RWPE1 (cell line): ENCODE data around the gene PPP1R12C.

Source experiments
- CTCF ChIA-PET: fragments of 350-600 bp; sonication (Branson Sonifier 250); formaldehyde crosslinking; extraction: SDS; loops from one replicate; lab custom pipeline; 2021; lab: Yijun Ruan, JAX
- POLR2A ChIA-PET: fragments of 400-600 bp; formaldehyde crosslinking; extraction: SDS; loops from one replicate; lab custom pipeline; 2020; ENCODE audit warnings: antibody characterized with exemption; ENCODE audit not compliant: low non-redundant PET; lab: Yijun Ruan, JAX
- DNase-seq: peaks from one replicate; pipeline ENCODE4 v3.0.0; 2012; ENCODE audit warnings: low spot score
- H3K27ac ChIP-seq: fragments of 450-650 bp; 2 replicates; pipeline ENCODE4 v1.5.1; 2017
- TF ChIP-seq, protein P1 (sequence below): fragments of 450-650 bp; conservative IDR thresholded peaks from 2 replicates; pipeline ENCODE4 v1.5.1; 2017; ENCODE audit warnings: low read depth, mild to moderate bottlenecking

Gene PPP1R12C

DNA sequence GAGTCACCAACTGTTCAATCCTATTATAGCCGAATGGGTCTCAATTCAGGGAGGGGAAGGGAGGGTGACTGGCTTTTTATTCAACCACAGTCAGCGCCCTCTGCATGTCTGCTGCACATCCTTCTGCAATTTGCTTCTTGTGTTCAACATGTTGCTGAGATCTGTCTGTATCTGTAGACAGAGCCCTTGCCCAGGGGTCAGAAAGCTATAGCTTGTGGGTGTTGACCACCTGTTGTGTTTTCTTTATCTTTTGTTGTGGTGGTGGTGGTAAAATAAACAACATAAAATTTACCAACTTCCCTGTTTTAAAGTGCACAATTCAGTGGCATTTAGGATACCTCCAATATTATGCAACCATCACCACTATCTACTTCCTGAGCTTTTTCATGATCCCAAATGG, 12.2 kb downstream of the PPP1R12C start:
- TF ChIP-seq, protein P1, sequence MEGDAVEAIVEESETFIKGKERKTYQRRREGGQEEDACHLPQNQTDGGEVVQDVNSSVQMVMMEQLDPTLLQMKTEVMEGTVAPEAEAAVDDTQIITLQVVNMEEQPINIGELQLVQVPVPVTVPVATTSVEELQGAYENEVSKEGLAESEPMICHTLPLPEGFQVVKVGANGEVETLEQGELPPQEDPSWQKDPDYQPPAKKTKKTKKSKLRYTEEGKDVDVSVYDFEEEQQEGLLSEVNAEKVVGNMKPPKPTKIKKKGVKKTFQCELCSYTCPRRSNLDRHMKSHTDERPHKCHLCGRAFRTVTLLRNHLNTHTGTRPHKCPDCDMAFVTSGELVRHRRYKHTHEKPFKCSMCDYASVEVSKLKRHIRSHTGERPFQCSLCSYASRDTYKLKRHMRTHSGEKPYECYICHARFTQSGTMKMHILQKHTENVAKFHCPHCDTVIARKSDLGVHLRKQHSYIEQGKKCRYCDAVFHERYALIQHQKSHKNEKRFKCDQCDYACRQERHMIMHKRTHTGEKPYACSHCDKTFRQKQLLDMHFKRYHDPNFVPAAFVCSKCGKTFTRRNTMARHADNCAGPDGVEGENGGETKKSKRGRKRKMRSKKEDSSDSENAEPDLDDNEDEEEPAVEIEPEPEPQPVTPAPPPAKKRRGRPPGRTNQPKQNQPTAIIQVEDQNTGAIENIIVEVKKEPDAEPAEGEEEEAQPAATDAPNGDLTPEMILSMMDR = no peak
- ChIA-PET CTCF (no interaction called here), POLR2A (no interaction called here)
- H3K27ac ChIP-seq = no peak overlapping the region
- no peak for DNase-seq

DNA sequence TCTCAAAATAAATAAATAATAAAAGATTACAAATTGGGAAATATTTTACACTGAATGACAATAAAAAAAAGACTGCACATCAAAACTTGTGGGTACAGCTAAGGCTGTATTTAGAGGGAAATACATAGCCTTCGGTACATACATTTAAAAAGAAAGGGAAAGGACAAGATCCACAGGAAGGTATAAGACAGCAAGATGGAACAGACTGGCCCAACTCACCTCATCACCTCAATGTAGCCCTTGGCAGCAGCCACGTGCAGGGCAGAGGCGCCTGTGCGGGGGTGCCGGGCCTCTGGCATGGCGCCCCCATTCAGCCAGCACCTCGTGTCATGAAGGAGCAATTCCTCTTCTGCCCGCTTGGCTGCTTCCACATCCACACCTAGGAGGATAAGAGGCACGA, 14.2 kb downstream of the PPP1R12C start:
- TF ChIP-seq, protein P1 = no peak
- no peak overlapping the region for H3K27ac ChIP-seq
- CTCF ChIA-PET = no interaction called here
- no peak for DNase-seq
- POLR2A ChIA-PET = no interaction called here

DNA sequence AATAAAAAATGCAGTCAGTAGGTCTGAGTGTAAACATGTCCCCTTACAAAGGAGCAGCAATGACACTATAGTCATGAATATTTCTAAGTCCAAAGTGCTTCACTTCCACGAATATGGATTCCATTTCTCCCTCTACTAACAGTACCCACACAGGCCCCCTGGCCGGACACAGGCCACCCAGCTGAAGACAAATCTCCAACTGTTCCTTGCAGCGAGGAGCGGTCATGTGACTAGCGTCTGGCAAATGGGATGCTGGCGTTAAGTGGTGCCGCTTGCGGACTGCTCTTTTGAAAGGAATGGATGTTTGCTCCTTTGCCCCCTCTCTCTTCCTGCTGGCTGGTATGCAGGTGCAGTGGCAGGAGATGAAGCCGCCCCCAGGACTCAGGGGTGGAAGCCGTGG, 16.2 kb downstream of the PPP1R12C start:
- POLR2A ChIA-PET = no interaction called here
- H3K27ac ChIP-seq = no peak overlapping the region; the same call in 1 of the 2 replicates
- no peak for DNase-seq
- TF ChIP-seq, protein P1 = no peak
- CTCF ChIA-PET = no interaction called here

DNA sequence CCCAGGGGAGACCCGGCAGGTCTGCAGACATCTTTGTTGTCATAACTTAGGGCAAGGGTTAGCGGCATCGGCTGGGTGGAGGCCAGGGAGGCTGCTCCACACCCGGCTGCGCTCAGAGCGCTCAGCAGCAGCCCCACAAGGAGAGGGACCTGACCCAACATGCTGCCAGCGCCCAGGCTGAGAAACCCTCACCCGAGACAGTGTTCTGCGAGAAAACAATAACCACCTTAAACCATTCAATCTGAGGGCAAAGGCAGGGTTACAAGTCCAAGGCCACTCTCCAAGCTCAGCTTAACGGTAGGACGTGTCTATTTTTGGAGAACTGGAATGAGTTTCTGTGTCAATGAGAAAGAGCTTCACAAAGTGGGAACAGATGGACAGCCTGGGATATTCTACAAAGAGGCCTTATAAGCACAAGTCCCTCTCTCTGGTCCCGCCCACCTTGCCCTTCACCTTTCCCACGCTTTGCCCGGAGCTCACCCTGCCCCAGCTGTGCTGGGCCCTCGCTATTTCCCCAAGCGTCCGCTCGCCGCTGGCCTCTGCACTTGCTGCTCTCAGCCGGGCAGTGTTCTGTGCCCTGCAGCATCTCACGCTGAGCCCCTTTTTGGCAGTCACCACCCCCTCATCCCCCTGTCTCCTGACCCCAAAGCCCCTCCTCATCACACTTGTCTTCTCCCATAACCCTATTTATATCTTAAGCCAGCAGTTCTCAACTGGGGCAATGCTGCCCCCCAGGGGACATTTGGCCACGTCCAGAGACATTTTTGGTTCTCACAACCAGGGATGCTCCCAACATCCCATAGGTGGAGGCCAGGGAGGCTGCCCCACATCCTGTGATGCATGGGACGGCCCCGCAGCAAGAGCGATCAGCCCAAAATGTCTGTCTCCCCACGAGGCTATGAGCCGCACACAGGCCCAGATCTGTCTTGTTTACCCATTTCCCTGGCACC, 17.6 kb downstream of the PPP1R12C start:
- ChIA-PET POLR2A (no interaction called here), CTCF (interaction anchor here (1.2 kb wide), 1 partner anchor 12 kb away, joined by 3 read pairs; no protein-coding TSS in a partner anchor)
- no peak for DNase-seq
- TF ChIP-seq, protein P1 = no peak
- H3K27ac ChIP-seq = 0 out of 2 replicates have a peak overlapping the region, but pooled peaks have one; percentile 15

DNA sequence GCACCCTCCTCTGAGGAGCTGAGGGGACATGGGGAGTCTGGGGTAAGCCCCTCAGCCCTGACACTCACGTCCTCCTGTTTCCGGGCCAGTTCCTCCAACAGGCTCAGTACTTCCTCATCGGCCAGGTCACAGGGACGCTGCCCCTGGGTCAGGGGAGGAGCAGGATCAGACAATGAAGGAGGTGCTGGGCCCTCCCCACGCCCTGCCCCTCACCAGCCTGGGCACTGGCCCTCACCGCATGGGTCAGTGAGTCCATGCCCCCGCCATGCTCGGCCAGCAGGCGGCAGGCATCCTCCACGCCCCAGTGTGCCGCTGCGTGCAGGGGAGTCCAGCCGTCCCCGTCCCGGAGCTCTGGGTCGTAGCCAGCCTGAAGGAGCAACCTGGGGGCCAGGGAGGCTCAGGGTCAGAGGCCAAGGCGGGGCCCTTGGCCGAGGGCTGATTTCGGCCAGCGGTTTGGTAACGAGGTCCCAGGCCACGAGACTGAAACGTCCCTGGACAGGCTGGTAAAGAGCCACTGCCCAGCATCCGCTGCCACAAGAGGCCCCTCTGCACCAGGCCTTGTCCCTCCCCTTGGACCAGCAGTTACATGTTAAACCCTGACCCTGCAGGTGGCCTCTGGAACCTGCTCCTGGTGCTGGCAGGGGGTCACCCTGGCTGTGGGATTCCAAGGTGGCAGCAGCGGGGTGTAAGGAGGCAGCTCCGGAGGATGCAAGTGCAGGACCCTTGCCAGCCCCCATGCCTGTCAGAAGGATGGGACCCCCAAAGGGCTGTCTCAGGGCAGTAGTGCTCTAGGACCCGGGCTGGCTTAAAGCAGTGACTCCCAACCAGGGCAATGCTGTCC, 18.5 kb downstream of the PPP1R12C start:
- DNase-seq = no peak
- CTCF ChIA-PET = interaction anchor here (1.2 kb wide), 1 partner anchor 11 kb away, joined by 3 read pairs; no protein-coding TSS in a partner anchor
- POLR2A ChIA-PET = no interaction called here
- TF ChIP-seq, protein P1 = no peak
- H3K27ac ChIP-seq = 0 out of 2 replicates have a peak overlapping the region, but pooled peaks have one; percentile 15
